HAP-1 (cell line): ENCODE results near the gene PPIF.

Experiments
- DNase-seq, 2 experiments: peaks; one replicate each; pipeline ENCODE4 v3.0.0-alpha.2; 2016 to 2020; ENCODE audit warnings: low spot score in 2 of 2
- H3K27me3 ChIP-seq: fragments of 250-450 bp; sonication (Bioruptor Pico); 2 replicates; pipeline ENCODE4 v1.5.1; 2020; ENCODE audit warnings: low read depth, mild to moderate bottlenecking, moderate library complexity
- H3K36me3 ChIP-seq: fragments of 250-450 bp; sonication (Bioruptor Pico); replicated peaks from 2 replicates; pipeline ENCODE4 v1.5.1; 2020; ENCODE audit warnings: mild to moderate bottlenecking
- H3K4me1 ChIP-seq: fragments of 250-450 bp; sonication (Bioruptor Pico); 2 replicates; pipeline ENCODE4 v1.5.1; 2020; ENCODE audit warnings: mild to moderate bottlenecking
- H3K4me3 ChIP-seq: fragments of 250-450 bp; sonication (Bioruptor Pico); 2 replicates; pipeline ENCODE4 v1.5.1; 2020; ENCODE audit warnings: mild to moderate bottlenecking, moderate library complexity
- H3K9me3 ChIP-seq: fragments of 250-450 bp; sonication (Bioruptor Pico); 2 replicates; pipeline ENCODE4 v1.5.1; 2020; ENCODE audit warnings: mild to moderate bottlenecking, moderate library complexity
- in situ Hi-C: fragments of 300-500 bp; cut with MboI; formaldehyde crosslinking; loops from 3 replicates; pipeline ENCODE4 v1.14.3; 2020; ENCODE audit warnings: low sequenced_read_pairs, inconsistent platforms, mixed read lengths

The PPIF gene

DNA sequence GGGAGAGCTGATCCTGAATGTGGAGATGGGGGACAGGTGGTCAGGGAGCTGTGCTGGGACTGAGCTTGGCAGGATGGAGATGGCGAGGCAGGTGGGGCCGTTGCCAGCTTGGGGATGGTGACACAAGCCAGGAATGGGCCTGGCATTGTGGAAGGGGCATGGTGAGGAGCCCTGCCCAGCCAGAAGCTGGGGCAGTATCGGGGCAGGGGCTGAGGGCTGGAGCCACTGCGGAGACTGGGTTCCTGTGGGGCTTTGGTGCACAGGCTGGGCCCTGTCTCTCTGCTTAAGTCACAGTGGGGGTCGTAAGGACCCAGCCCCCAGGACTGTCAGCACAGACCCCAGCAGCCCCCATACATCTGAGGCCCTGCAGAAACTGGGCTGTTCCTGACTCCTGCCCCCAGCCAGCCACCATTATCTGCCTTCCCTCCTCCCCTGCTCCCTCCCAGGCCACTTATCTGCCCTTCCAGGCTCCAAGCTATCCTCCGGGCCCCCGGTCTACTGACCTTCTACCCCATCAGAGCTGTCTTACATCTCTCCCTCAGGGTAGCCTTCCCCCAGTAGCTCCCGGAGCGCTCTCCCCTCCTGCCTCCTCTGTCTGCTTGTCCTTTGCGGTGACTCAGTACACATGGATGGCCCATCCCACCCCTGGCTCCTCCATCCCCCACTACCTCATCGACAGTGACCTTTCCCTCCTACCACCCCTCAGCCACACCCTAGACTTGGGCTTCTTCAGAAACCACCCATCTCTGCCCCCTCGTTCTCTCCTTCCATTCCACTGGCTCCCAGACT, 44.2 kb downstream of the PPIF start:
- Histone ChIP-seq H3K4me1 (no peaks in the 10 kb centered on the region), H3K9me3 (no peaks in the 10 kb centered on the region), H3K27me3 (no peaks in the 10 kb centered on the region), H3K4me3 (no peak overlapping the region), H3K36me3 (no peaks in the 10 kb centered on the region)
- DNase-seq = no peak
- in situ Hi-C loops = loop anchor here (25.0 kb wide), 1 partner anchor 546 kb away; the partner anchor contains the start of gene SFTPD

DNA sequence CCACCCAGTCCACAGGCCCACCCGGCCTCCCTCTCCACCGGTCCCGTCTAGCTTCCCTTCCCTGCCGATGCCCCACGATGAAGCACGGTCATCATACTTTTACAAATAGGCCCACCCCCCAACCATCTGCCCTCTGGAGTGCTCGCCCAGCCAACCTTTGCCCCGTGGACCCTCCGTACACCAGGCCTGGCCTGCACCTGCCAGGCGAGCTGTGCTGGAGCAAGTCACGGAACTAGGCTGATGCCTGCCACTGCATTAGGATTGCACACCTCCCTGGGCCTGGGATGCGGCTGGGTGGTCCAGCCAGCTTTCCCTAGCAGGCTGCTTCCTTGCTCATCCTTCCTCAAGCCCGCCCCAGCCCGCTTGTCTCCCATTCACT, 44.7 kb downstream of the PPIF start:
- H3K4me3 ChIP-seq = no peak overlapping the region
- DNase-seq = no peak
- H3K27me3 ChIP-seq = no peaks in the 10 kb centered on the region
- H3K9me3 ChIP-seq = no peaks in the 10 kb centered on the region
- H3K36me3 ChIP-seq = no peaks in the 10 kb centered on the region
- in situ Hi-C loops = loop anchor here (25.0 kb wide), 1 partner anchor 545 kb away; the partner anchor contains the start of gene SFTPD
- H3K4me1 ChIP-seq = no peaks in the 10 kb centered on the region

DNA sequence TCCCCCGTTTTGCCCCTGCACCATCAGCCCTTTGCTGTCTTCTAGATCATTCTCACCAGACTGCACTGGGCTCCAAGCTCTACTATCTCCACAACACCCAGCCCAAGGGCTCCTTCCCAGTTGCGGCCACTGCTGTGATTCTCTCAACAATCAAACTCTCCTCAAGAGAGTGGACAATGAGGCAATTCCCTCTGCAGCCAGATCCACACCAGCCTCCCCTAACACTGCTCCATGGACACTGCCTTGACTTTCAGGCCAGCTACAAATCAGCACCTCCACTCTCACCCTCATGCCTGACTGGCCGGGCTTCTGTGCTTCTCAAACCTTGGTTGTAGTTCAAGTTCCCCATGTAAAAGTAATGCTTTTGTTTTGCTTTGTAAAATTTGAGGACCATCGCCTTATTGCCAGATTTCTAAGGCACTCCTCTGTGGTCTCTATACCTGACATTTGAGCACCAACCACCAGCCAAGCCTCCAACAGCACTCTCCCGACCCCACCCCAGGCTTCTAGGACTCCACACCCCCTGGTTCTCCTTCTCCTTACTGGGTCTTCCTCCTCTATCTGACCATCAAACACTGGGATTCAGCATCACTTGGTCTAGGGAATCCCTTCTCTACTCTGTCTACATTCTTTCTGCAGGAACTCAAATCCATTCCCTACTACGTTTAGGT, 45.4 kb downstream of the PPIF start:
- Histone ChIP-seq H3K4me3 (no peak overlapping the region), H3K9me3 (no peaks in the 10 kb centered on the region), H3K4me1 (no peaks in the 10 kb centered on the region), H3K27me3 (no peaks in the 10 kb centered on the region), H3K36me3 (no peaks in the 10 kb centered on the region)
- in situ Hi-C loops = loop anchor here (25.0 kb wide), 1 partner anchor 545 kb away; the partner anchor contains the start of gene SFTPD
- no peak for DNase-seq

DNA sequence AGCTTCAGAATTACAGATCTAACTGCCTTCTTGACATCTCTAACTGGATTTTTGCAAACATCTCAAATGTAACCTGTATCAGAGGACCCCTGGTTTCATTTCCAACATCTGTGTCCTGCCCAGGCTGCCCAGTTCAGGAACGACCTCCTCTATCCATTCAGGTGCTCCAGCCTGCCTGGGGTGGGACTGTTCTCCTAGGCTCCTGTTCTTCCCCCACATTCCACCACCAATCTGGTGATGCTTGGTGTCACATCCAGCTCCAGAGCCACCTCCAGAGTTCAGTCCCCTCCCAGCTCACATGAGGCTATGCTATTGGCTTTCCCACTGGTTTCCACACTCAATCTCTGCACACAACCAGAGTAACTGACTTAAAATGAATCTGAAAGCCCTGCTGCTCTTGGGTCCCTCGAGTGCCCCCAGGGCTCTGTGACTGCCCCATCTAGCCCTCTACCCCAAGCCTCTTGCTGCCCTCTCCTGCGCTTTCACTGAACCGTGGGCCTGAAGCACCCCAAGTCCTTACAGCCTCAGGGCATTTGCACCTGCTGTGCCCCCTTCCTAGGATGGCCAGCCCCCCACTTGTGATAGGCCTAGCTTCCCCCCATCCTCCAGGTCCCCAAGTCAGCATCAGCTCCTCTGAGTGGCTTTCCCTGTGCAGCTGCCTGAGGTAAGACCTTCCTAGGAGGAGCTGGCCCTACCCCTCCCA, 46.1 kb downstream of the PPIF start:
- no peak overlapping the region for H3K4me3 ChIP-seq
- H3K36me3 ChIP-seq = no peaks in the 10 kb centered on the region
- in situ Hi-C loops = loop anchor here (25.0 kb wide), 1 partner anchor 544 kb away; the partner anchor contains the start of gene SFTPD
- no peaks in the 10 kb centered on the region for H3K9me3 ChIP-seq
- no peak for DNase-seq
- no peaks in the 10 kb centered on the region for H3K4me1 ChIP-seq
- no peaks in the 10 kb centered on the region for H3K27me3 ChIP-seq

DNA sequence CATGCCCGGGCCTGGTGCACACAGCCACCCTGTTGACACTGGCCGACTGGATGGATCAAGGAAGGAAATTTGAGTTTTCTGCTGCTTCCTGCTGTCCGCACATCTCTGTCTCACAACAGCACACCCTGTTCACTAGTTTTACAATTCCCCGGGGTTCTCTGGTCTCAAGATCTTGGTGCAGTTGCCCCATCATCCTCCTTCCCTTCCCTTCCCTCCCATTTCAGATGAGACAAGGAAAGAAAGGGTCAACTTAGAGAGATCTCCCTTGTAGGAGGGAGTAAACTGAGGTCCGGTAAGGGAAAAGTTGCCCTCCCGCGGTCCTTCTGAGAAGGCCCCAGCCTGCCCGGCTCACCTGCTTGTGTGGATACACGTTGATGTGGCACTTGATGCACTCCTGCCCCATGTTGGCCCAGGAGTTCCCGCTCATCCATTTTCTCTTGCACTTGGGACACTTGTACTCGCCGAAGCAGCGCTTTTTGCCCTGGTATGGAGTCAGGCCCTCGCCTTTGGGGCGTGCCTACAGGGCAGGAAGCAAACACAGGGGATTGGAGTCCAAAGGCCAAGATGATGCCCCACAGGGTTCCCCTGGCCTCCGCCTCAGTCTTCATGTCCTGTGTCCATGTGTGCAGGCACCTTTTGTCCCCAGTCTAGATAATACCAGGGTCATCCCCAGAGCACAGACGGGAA, 46.8 kb downstream of the PPIF start:
- no peak for DNase-seq
- Histone ChIP-seq H3K36me3 (no peaks in the 10 kb centered on the region), H3K4me3 (no peak overlapping the region), H3K4me1 (no peaks in the 10 kb centered on the region), H3K27me3 (no peaks in the 10 kb centered on the region), H3K9me3 (no peaks in the 10 kb centered on the region)
- in situ Hi-C loops = loop anchor here (25.0 kb wide), 1 partner anchor 543 kb away; the partner anchor contains the start of gene SFTPD

DNA sequence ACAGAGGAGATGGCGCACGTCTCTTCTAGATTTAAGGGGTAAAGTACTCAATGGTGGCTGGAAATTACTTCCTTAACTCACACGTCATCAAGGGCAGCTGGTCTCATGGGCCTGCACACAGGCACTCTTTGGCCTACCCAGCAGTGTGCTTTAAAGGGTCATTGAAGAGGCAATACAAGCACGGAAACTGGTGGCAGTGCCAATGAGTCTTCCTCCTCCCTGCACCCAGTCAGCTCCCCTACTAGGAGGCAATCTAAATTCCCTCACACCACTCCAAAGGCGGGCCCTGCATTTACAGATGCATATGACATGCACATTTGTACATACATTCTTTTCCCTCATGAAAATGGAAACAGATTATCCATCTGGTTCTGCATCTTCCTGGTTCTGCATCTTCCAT, 47.4 kb downstream of the PPIF start:
- peaks cover 5% of the 10 kb centered on the region for H3K4me1 ChIP-seq
- no peaks in the 10 kb centered on the region for H3K9me3 ChIP-seq
- in situ Hi-C loops = loop anchor here (25.0 kb wide), 1 partner anchor 543 kb away; the partner anchor contains the start of gene SFTPD
- no peaks in the 10 kb centered on the region for H3K36me3 ChIP-seq
- no peak for DNase-seq
- no peak overlapping the region for H3K4me3 ChIP-seq
- no peaks in the 10 kb centered on the region for H3K27me3 ChIP-seq

DNA sequence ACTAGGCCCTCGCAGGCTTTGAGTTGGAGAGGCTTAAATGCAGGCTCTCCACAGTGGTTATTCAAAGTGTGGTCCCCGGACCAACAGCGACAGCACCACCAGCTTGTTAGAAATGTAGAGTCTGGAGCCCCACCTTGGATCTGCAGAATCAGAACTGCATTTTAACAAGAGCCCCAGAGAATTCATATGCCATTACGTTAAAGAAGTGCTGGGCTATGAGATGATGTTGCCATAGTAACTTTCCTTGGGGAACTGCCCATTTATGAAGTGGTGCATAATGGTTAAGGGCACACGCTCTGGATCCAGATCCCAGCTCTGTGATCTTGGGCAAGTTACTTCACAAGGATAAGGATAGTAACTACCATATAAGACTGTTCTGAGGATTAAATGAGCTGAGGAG, 49.3 kb downstream of the PPIF start:
- no peak for DNase-seq
- no peaks in the 10 kb centered on the region for H3K9me3 ChIP-seq
- no peaks in the 10 kb centered on the region for H3K36me3 ChIP-seq
- H3K4me1 ChIP-seq = peaks cover 8% of the 10 kb centered on the region
- H3K27me3 ChIP-seq = no peaks in the 10 kb centered on the region
- in situ Hi-C loops = loop anchor here (25.0 kb wide), 1 partner anchor 541 kb away; the partner anchor contains the start of gene SFTPD
- no peak overlapping the region for H3K4me3 ChIP-seq

DNA sequence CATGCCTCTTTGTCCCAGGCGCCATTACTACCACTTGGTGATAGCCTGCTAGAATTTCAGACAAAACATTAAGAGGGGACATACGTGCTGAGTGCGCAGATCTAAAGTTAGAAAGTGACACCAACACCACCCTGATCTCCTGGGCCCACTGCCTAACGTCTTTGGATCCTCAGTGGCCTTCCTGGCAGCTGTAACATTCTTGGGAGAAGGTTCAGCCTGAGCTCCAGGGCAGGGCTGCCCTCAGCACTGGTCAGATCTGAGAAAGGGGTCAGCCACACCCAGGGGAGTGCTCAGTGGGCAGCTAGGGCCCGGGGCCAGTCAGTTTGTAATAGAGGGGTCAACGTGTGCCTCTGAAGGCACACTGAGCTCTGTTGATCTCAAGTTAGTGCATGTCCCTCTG, 49.8 kb downstream of the PPIF start:
- no peaks in the 10 kb centered on the region for H3K9me3 ChIP-seq
- H3K36me3 ChIP-seq = no peaks in the 10 kb centered on the region
- DNase-seq = no peak
- no peak overlapping the region for H3K4me3 ChIP-seq
- H3K4me1 ChIP-seq = peaks cover 8% of the 10 kb centered on the region
- in situ Hi-C loops = loop anchor here (25.0 kb wide), 1 partner anchor 540 kb away; the partner anchor contains the start of gene SFTPD
- H3K27me3 ChIP-seq = no peaks in the 10 kb centered on the region

DNA sequence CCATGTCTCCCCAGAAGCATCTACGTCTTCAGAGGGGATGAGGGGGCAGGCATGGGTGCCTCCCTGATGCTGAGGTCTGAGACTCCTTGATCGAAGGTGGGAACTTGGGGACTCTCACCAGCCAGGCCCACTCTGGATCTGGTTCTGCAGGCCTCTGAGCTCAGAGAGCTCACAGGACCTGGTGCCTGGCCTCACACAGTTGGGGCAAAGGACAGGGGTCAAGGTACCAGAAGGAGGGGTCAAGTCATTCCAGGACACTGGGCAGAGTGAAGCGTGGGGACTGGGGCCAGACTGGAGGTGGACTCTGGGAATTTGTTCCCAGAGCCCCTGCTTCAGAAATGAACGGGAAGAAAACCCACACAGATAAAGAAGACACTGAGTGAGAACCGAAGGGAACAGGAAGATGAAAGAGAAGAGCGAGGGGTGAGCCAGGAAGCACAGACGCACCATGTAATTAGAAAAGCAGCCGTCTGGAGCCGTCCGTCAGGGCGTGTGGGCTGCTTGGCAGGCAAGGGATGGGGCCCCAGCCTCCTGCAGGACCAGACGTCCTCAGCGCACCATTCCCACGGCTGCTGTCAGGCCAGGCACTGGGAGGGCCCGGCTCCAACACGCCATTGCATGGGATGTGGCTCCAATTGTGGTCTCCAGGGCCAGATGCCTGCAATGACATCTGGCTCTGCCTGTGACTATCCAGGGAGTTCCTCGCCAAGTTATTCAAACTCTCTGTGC, 50.5 kb downstream of the PPIF start:
- in situ Hi-C loops = loop anchor here (25.0 kb wide), 1 partner anchor 540 kb away; the partner anchor contains the start of gene SFTPD
- Histone ChIP-seq H3K9me3 (no peaks in the 10 kb centered on the region), H3K27me3 (no peaks in the 10 kb centered on the region), H3K4me3 (no peak overlapping the region), H3K36me3 (no peaks in the 10 kb centered on the region), H3K4me1 (peaks cover 8% of the 10 kb centered on the region)
- DNase-seq = no peak

DNA sequence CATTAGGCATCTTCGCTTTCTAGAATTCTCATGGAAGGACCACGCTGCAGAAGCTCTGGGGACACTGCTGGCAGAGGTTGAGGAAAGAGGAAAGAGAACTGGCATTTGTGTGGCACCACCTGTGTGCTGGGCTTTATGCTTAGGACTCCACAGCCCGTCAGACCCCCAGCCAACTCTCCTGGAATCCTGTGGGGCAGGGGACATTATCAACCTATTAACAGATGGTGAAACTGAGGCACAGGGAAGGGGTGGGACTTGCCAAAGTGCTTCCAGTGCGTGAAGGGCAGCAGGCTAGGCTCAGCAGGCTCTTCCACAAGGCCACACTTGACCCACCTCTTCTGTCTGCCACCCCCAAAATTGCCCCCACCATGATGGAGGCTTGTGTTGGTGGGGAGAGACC, 51.4 kb downstream of the PPIF start:
- Histone ChIP-seq H3K4me1 (peaks cover 8% of the 10 kb centered on the region), H3K4me3 (no peak overlapping the region), H3K27me3 (no peaks in the 10 kb centered on the region), H3K9me3 (no peaks in the 10 kb centered on the region), H3K36me3 (no peaks in the 10 kb centered on the region)
- no peak for DNase-seq
- in situ Hi-C loops = loop anchor here (25.0 kb wide), 1 partner anchor 539 kb away; the partner anchor contains the start of gene SFTPD

DNA sequence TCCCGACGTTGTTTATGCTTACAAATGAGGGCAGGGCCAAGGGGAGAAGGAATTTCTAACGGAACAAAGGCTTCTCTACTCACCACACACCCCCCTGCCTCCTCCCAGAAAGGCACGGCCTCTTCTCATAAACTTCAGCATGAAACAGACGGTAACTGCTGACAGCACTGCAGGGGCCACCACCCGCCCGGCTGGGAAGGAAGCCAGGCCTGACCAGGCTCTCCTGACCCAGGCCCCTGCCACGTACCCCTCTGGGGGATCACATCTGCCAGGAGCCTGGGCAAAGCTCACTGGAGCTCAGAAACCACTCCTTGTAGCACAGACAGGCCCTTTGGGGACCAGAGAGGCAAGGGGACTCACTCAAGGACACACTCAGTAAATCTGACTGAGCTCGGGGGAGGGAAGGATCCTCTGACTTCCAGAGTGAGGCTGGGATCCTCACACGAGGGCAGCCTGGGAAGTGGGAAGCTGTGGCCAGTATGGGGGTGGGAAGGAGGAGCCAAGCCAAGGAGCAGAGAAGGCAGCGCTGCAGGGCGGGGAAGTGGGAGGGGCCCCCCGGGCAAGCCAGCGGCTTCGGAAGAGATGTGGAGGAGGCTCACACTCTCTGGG, 52.1 kb downstream of the PPIF start:
- in situ Hi-C loops = loop anchor here (25.0 kb wide), 1 partner anchor 538 kb away; the partner anchor contains the start of gene SFTPD
- Histone ChIP-seq H3K4me1 (peaks cover 8% of the 10 kb centered on the region), H3K4me3 (no peak overlapping the region), H3K27me3 (no peaks in the 10 kb centered on the region), H3K36me3 (no peaks in the 10 kb centered on the region), H3K9me3 (no peaks in the 10 kb centered on the region)
- DNase-seq = peak; percentile 13 to 75
